ENCODE measurements around the gene NTRK1. TPM values are rescaled to one million over a fixed set of nuclear protein-coding genes. Genes with fewer than 3 reads are reported as not detected.
"Not testable (repeated sequence)": the region's sequence is repeated elsewhere in the genome, so short reads cannot be mapped to it uniquely, and the experiment has no call there.

NTRK1 gene
- total RNA-seq, 1 experiment from 2014 or later: 0.10 TPM

DNA sequence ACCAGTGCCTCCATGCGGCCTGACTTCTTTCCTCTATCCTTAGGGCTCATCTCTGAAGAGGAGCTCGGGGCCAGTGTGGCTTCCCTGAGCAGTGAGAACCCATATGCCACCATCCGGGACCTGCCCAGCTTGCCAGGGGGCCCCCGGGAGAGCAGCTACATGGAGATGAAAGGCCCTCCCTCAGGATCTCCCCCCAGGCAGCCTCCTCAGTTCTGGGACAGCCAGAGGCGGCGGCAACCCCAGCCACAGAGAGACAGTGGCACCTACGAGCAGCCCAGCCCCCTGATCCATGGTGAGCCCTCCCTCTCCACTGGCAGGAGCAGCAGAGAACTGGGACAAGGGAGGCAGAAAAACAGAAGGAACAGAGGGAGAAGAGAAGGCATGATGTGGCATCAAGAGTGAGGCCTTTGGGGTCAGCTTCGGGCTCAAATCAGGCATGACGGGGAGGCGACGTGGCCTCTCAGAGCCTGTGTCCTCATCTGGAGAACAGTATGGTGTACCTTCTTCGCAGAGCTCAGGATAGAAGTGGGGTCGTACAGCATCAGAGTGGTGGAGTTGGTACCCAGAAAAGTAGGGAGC, 53.2 kb downstream of the NTRK1 start:
- no peak for DNase-seq (ENCODE audit: low spot score)

DNA sequence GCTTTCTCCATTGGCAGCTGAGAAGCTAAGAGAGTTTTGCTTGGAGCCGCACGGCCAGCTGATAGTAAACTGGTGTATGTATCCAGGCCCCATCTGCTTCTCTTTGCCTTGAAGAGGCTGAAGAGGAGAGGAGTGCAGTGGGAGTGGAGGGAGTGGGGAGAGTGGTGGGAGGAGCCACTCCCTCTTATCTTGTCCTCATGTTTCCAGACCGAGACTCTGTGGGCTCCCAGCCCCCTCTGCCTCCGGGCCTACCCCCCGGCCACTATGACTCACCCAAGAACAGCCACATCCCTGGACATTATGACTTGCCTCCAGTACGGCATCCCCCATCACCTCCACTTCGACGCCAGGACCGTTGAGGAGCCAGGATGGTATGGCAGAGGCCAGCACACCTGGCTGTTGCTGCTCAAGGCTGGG, 53.8 kb downstream of the NTRK1 start:
- DNase-seq (ENCODE audit: low spot score): no peak

DNA sequence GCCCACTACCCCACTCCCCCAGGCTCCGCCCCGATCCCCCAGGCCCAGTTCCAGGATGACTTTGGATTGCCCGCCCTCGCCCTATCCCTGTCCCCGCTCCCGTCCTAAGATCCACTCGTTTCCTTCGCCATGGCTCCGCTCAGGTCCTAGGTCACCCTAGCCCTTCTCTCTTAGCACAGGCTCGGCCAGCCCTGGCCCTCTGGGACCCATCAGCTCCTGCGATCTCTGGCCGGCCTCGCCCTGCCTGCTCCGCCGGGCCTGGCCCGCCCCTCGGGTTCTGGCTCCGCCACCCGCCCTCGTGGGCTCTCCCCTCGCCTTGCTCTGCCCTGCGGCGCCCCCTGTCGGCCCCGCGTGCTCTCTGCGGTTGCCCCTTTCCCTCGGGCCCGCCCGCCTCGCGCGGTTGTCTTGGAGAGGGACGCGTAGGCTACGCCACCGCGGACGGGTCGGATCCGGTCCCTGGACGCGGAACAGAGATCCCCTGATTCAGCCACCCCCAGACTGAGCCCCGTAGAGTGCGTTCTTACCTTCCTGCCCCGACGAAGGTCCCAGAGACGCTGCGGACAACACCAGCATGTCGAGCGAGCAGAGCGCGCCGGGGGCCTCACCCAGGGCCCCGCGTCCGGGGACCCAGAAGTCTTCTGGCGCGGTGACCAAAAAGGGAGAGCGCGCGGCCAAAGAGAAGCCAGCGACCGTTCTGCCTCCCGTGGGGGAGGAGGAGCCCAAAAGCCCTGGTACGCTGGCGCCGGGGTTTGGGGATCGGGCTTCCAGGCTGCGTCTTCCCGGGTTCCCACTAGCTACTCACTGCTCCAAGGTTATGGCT, 59.8 kb downstream of the NTRK1 start, which contains the start of gene LRRC71:
Gene LRRC71, plus strand, starts transcription at position 400 of the 820 bp plus-strand sequence. Its CDS starts 172 bp downstream, at position 572.
- DNase-seq (ENCODE audit: low spot score): no peak

DNA sequence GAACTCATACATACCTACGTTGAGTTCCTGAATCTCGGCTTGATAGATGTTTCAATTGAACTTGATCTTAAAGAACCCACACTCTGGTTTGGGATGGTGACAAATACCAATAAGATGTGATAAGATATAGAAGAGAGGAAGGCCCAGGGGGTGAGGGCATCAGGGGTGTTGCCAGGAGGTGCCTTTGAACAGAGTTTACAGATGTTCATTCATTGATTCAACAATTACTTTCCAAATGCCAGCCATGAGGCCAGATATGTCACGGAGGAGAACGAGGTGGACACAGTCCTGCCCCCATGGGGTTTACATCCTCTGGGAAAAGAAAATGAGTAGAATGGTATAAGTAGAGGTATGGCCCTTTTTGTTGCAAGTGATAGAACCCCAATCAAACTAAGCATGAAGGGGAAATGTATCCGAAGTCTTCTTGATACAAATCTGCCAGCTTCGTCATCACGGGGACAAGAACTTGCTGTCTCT, 60.4 kb downstream of the NTRK1 start:
- no peak for DNase-seq (ENCODE audit: low spot score)

DNA sequence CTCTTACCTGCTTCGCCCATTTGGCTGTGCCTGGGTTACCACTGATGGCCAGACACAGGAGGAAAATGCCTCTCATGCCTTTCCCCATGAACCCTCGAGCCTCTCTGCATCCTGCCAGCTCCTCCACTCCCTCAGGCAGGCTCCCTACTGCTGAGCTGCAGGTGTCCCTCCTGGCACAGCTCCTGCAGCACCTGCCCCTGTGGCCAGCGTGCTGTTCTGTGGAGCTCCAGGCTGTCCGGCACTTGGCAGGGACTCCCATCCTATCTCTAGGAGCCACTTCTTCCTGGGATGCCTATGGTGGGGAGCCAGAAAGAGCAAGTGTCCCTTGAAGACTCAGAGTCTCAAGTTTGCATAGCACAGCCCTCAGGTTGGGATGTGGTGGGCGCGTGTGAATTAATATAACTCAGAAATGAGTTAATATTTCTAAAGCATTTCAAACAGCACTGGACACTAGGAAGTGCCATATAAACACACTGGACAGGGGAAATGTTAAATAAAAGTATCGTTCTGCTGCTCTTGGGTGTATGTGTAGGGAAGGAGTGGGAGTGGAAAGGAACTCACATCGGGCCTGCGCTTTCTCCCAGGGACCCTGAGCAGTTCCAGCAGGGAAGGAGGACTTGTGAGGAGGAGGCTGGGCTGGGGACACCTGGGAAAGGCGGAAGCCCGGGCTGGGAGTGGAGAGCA, 62.5 kb downstream of the NTRK1 start:
- DNase-seq (ENCODE audit: low spot score): no peak

DNA sequence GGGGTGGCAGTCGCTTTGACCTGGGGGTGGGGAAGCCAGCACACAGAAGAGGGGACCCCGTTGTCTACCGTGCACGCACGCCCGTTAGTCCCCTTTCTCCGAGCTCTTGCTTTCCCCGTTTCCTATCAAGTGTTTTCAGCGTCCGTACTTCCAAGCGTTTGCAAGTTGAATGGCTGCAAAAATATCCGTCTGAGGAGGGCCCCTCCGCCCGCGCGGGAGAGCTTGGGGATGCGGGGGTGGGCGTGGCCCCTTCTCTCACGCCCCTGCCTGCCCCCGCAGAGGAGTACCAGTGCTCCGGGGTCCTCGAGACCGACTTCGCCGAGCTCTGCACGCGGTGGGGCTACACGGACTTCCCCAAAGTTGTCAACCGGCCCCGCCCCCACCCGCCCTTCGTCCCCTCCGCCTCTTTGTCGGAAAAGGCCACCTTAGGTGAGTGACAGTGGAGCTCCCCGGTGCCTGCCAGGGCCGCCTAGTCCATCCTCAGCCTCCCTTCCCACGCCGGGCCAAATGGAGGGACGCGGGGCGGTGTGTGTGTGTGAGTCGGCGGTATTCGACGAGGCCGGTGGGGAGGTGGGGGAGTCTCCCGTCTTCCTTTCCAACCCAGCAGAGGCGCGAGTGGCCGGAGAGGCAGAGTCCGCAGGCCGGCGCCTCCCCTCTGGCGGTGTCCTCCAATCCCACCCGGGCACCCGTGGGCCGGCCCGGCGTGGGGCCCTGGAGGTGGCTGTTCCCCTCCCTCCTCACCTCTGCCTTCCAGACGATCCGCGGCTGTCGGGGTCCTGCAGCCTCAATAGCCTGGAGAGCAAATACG, 63.2 kb downstream of the NTRK1 start:
- DNase-seq (ENCODE audit: low spot score): no peak

DNA sequence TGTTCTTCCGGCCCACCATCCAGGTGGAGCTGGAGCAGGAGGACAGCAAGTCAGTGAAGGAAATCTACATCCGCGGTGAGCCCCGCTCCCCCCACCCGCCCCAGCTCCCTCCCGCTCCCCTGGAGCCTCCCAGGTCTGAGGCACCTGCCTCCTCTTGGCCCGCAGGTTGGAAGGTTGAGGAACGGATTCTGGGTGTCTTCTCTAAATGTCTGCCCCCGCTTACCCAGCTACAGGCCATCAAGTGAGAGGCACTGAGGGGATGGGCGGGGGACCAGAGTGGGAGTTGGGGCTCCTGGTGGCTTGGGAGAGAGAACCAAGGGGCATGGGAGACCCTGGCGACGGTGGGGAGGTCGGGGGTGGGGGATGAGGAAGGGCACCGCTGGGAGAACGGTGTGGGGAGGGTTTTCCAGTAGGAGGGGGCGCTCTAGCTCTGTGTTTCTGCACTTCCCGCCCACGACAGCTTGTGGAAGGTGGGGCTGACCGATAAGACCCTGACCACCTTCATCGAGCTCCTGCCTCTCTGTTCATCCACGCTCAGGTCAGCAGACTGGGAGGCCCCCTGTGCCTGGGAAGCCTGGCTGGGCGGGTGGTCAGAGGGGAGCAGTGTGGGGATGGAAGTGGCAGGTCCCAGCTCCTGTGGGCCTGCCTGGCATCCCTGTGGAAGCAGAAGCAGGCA, 64.0 kb downstream of the NTRK1 start:
- DNase-seq (ENCODE audit: low spot score): no peak

DNA sequence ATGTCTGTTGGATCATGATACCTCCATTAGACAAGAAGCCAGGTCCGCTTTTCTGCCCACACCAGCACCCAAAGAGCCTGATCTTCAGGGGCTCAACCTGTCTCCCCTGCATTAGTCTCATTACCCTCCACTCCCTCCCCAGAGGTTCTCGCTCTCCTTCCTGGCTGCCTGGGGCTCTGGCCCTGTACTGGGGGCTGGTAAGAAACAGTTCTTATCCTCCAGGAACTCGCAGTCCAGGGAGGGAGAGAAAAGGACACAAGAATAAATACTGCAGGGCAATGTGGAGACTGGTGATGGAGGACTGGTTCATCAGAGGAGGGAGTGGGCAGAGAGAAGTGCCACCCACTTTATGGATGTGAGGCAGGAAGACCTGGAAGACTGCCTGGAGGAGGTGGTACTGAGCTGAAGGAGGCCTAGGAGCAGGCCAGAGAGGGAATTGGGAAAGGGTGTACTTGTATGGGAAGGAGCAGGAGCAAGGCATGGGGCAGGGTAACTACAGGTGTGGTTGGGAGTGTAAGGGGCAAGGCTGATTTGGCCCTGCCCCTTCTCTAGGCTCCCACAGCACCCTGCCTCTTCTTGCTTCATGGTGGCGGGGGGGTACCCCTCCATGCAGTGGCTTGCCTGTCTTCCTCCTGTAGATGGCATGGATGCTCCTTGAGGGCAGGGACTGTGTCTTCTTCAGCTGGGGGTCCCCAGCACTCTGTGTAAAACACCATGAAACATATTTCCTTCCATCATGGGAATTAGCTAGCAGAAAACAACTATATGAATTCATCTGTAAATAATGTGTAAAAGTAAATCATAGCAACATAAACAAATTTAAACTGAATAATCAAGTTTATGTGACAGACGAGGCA, 64.7 kb downstream of the NTRK1 start:
- no peak for DNase-seq (ENCODE audit: low spot score)

DNA sequence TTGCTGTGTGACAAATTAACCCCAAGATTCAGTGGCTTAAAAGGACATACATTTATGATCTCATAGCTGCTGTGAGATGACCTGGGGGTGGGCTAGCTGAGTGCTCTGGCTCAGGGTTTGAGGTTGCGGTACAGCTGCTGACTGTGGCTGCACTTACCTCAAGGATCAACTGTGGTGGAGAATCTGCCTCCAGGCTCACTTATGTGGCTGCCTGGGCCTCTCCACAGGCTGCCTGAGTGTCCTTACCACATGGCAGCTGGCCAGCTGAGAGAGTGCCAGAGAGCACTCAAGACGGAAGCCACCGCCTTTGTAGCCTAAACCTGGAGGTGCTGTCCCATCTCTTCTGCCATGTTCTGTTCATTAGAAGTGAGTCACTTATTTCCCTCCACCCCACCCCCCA, 65.5 kb downstream of the NTRK1 start:
- peak; percentile 98 for DNase-seq (ENCODE audit: low spot score)

DNA sequence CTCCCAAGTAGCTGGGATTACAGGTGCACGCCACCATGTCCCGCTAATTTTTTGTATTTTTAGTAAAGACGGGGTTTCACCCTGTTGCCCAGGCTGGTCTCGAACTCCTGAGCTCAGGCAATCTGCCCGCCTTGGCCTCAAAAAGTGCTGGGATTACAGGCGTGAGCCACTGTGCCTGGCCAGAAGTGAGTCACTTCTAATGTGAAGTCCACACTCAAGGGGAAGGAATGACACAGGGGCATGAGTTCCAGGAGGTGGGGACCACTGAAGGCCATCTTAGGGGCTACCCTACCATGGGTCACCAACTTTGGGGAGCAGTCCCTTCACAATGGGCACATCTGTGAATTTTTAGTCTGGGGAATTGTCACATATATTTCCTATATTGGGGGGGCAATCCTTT, 66.0 kb downstream of the NTRK1 start:
- DNase-seq (ENCODE audit: low spot score): not testable (repeated sequence)

DNA sequence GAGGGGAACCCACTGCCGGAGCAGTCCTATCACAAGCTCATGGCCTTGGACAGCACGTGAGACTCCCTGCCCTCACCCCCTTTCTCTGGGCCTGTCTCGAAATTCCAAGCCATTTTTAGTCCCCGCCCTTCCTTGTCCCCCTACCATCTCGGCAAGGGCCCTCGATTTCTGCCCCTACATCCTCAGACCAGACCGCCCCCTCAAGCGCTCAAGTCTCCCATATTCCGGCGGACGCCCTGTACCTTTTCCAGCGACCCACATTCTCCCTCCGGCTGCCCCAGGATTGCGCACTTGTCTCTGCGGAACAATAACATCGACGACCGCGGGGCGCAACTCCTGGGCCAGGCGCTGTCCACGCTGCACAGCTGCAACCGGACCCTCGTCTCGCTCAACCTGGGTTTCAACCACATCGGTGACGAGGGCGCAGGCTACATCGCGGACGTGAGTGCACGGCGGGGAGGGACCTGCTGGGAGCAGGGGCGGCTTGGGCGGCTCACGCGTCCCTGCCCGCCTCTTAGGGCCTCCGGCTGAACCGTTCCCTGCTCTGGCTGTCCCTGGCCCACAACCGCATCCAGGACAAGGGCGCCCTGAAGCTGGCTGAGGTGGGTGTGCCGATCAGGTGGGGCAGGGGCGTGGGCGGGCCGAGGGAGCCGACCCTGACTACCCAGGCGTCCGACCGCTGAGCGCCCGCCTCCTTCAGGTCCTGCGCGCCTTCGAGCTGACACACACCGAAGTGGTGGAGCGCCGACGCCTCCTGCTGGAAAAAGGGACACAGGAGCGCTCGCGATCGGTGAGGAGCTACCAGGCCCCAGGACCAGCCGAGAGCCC, 66.8 kb downstream of the NTRK1 start:
- peak; percentile 77 for DNase-seq (ENCODE audit: low spot score)

DNA sequence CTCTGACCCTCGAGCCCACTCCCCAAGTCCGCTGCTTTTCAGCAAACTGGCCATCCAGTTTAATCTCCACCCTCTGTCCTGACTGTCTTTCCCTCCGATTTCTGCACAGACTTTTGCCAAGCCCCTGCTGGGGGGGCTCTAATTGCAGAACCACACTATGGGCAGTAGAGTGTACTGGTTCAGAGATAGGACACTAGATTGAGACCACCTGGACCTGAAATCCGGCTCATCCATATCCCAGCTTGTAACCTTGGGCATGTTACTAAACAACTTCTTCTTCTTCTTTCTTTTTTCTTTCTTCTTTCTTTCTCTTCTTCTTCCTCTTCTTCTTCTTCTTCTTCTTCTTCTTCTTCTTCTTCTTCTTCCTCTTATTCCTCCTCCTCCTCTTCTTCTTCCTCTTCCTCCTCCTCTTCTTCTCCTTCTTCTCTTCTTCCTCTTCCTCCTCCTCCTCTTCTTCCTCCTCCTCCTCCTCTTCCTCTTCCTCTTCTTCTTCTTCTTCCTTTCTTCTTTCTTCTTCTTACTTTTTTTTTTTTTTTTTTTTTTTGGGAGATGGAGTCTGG, 67.5 kb downstream of the NTRK1 start:
- DNase-seq (ENCODE audit: low spot score): no peak

DNA sequence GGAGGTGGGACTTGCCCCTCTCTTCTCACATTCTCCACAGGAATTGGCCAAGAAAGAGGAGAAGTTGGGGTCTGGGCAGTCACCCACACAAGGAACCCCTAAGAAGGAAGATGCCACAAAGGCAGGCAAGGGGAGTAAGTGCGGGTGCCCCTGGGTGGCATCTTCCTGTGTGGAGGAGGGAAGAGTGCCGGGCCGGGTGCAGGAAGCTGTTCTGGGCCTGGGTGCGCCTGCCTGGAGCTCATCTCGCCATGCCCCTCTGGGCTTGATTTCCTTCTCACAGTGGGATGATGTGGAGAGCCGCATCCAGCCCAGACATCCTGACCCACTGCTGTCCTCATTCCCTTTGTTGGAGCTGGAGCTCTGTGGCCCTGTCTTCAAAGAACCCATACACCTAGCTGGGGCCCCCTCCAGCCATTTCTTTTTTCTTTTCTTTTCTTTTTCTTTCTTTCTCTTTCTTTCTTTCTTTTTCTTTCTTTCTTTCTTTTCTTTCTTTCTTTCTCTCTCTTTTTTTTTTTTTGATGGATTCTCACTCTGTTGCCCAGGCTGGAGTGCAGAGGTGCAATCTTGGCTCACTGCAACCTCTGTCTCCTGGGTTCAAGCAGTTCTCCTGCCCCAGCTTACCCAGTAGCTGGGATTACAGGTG, 69.1 kb downstream of the NTRK1 start:
- DNase-seq (ENCODE audit: low spot score): no peak

DNA sequence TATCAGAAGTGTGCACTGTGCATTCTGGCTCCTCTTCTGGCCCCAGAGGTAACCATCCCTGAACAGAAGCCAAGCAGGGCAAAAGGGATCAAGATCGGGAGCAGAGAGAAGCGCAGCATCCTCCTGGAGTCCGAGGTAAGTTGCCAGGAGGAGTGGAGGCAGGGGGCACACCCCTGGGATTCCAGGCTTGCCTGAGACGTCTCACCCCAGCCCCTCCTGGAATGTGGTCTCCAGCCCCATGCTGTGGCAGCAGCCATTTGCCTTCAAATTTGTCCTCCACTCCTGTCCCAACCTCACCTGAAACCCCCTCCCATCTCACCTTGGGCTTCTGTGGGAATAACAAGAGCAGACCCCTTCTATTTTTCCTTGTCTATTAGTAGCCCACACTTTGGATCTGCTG, 69.8 kb downstream of the NTRK1 start:
- DNase-seq (ENCODE audit: low spot score): no peak
